Measurements from ENCODE around the gene COL23A1.

- TF ChIP-seq EZH2 (IDR thresholded peaks at IDR 0.05; ENCODE audit: borderline replicate concordance, low read depth, low read length, poor library complexity, severe bottlenecking) = no peak
- TF ChIP-seq CTCF (conservative IDR thresholded peaks at IDR 0.05; ENCODE audit: low read depth, low read length) = no peak
These were observed 57.5 kb downstream of the COL23A1 start for GRCh38 chr5:178532666-178533065.
